GM12878 (cell line): ENCODE data around the gene ZKSCAN8. TPM values are rescaled to one million over a fixed set of nuclear protein-coding genes. Genes with fewer than 3 reads are reported as not detected.
A peak's percentile ranks its signal among the peaks of the same experiment; 100 is the strongest.

ENCODE experiments used
- BCL11A ChIP-seq: IDR thresholded peaks from 2 replicates; pipeline ENCODE4 v1.6.1; 2011; ENCODE audit warnings: low read depth, low read length
- CEBPZ ChIP-seq: fragments of 150-350 bp; IDR thresholded peaks from 2 replicates; pipeline ENCODE4 v1.6.1; 2016; ENCODE audit warnings: low read depth, low read length
- ELK1 ChIP-seq: IDR thresholded peaks from 2 replicates; pipeline ENCODE4 v1.6.1; 2012; ENCODE audit warnings: low read depth, low read length, improper control_type of control experiment
- IKZF2 ChIP-seq, 2 experiments: fragments of 450-650 bp; IDR thresholded peaks; 2 replicates each; pipeline ENCODE4 v1.6.1; 2017; ENCODE audit warnings: mild to moderate bottlenecking in 2 of 2, moderate library complexity in 2 of 2
- JUNB ChIP-seq: IDR thresholded peaks from 2 replicates; pipeline ENCODE4 v1.6.1; 2016; ENCODE audit warnings: antibody characterized with exemption, mild to moderate bottlenecking
- MXI1 ChIP-seq: fragments of 150-350 bp; IDR thresholded peaks from 2 replicates; pipeline ENCODE4 v1.6.1; 2011; ENCODE audit warnings: low read depth, mild to moderate bottlenecking, inconsistent platforms, low read length, improper control_type of control experiment
- NFYA ChIP-seq: IDR thresholded peaks from 2 replicates; pipeline ENCODE4 v1.6.1; 2011; ENCODE audit warnings: low read depth, mild to moderate bottlenecking, low read length, improper control_type of control experiment, borderline replicate concordance
- NRF1 ChIP-seq: conservative IDR thresholded peaks from 2 replicates; pipeline ENCODE4 v1.6.1; 2011; ENCODE audit warnings: mild to moderate bottlenecking, low read depth, low read length, improper control_type of control experiment
- PAX8 ChIP-seq: fragments of 450-650 bp; IDR thresholded peaks from 2 replicates; pipeline ENCODE4 v1.6.1; 2017; ENCODE audit warnings: mild to moderate bottlenecking, moderate library complexity
- POLR2A ChIP-seq: IDR thresholded peaks from 2 replicates; pipeline ENCODE4 v1.6.1; 2011; ENCODE audit warnings: low read depth, mild to moderate bottlenecking, low read length
- SUPT20H ChIP-seq: IDR thresholded peaks from 2 replicates; pipeline ENCODE4 v1.6.1; 2011; ENCODE audit warnings: low read depth, mild to moderate bottlenecking, low read length, moderate library complexity, borderline replicate concordance; ENCODE audit not compliant: control insufficient read depth
- SUZ12 ChIP-seq: fragments of 200-600 bp; sonication (generic); IDR thresholded peaks from one replicate; pipeline ENCODE4 v1.6.1; 2018; ENCODE audit warnings: antibody characterized with exemption, mild to moderate bottlenecking; ENCODE audit not compliant: unreplicated experiment
- TCF3 ChIP-seq: IDR thresholded peaks from 2 replicates; pipeline ENCODE4 v1.6.1; 2012; ENCODE audit warnings: low read depth, mild to moderate bottlenecking, low read length, borderline replicate concordance; ENCODE audit not compliant: insufficient read depth
- ZNF622 ChIP-seq: fragments of 450-650 bp; IDR thresholded peaks from 2 replicates; pipeline ENCODE4 v1.6.1; 2017; ENCODE audit warnings: mild to moderate bottlenecking, inconsistent platforms
- polyA plus RNA-seq, 11 experiments: library from polyadenylated mRNA; depleted of rRNA in 4 of 11; unstranded in 6 of 11; stranded (reverse) in 5 of 11; fragments of >200 nt; fragmentation: Nextera tagmentation in 4 of 11; fragmentation: Illumina TruSeq in 1 of 11; extraction: Ambion mirVana in 4 of 11; extraction: Trizol in 1 of 11; gene quantifications; 1 replicate in 1 of 11; 2 replicates in 10 of 11; pipeline versions ENCODE4 v1.2.1 to v1.2.3, GENCODE V29; 2011 to 2016; ENCODE audit warnings: inconsistent platforms in 2 of 11, missing spikeins in 2 of 11, low read depth in 1 of 11
- total RNA-seq, 4 experiments: library from RNA; depleted of rRNA in 3 of 4; stranded (reverse); fragments of >200 nt in 3 of 4; fragmentation: Illumina TruSeq in 1 of 4; extraction: Trizol in 1 of 4; gene quantifications; 2 replicates each; pipeline versions ENCODE4 v1.2.1 to v1.2.3, GENCODE V29; 2013 to 2021
- TF ChIP-seq, protein P1 (sequence below): IDR thresholded peaks from 2 replicates; pipeline ENCODE4 v1.6.1; 2011; ENCODE audit warnings: mild to moderate bottlenecking, low read depth, low read length, moderate library complexity; ENCODE audit not compliant: insufficient replicate concordance
- TF ChIP-seq, protein P2 (sequence below): IDR thresholded peaks from 2 replicates; pipeline ENCODE4 v1.6.1; 2011; ENCODE audit warnings: borderline replicate concordance, low read depth, mild to moderate bottlenecking, moderate library complexity, mixed read lengths, low read length; ENCODE audit not compliant: insufficient read depth; ENCODE audit errors: extremely low read length
- TF ChIP-seq, protein P3 (sequence below): fragments of 450-650 bp; IDR thresholded peaks from 2 replicates; pipeline ENCODE4 v1.6.1; 2016; ENCODE audit warnings: mild to moderate bottlenecking
- TF ChIP-seq, protein P4 (sequence below): fragments of 450-650 bp; IDR thresholded peaks from 2 replicates; pipeline ENCODE4 v1.6.1; 2017; ENCODE audit warnings: mild to moderate bottlenecking, moderate library complexity

The ZKSCAN8 gene
- total and polyA plus RNA-seq, 10 of the 15 experiments (the other 5 are each of a cell fraction or from before 2014, with no cell fraction given), result 1.0 to 17.9 (median 8.7) TPM

DNA sequence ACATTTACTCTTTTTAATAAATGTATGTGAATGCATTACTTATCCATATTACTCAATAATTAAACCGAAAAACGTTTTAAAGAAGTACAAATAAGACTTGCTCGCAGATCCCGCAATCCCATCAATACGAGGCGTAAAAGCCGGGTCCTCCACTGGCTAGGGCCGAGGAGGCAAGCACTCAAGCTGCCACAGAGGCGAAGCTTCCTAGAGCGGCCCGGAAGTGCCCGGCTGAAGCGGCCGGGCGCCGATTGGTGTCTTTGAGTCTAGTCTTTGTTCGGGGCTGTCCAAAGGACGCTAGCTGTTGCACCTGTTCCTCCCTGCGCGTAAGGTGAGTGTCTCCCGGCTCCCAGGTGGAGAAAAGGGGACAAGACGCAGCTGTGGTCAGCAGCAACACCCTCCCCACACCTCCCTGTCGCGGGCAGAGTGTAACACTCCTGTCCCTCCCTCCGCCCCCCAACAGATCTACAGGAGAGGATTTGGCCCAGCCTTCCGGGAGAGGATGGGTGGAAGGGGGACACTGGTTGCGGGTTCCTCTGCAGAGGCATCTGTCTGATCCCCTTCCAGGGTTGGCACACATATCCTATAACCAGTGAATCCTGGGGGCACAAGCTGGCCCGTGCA is 17.2 kb upstream of the ZKSCAN8 start, which contains the start of gene ZSCAN16 (continued):
- peak; percentile 74; the same call in 1 of the 2 replicates for TF ChIP-seq TCF3
- TF ChIP-seq CEBPZ, result no peak
- peak; percentile 90 for TF ChIP-seq ELK1
- TF ChIP-seq, protein P1, sequence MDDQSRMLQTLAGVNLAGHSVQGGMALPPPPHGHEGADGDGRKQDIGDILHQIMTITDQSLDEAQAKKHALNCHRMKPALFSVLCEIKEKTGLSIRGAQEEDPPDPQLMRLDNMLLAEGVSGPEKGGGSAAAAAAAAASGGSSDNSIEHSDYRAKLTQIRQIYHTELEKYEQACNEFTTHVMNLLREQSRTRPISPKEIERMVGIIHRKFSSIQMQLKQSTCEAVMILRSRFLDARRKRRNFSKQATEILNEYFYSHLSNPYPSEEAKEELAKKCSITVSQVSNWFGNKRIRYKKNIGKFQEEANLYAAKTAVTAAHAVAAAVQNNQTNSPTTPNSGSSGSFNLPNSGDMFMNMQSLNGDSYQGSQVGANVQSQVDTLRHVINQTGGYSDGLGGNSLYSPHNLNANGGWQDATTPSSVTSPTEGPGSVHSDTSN, result no peak
- no peak for TF ChIP-seq NFYA
- TF ChIP-seq, protein P2, sequence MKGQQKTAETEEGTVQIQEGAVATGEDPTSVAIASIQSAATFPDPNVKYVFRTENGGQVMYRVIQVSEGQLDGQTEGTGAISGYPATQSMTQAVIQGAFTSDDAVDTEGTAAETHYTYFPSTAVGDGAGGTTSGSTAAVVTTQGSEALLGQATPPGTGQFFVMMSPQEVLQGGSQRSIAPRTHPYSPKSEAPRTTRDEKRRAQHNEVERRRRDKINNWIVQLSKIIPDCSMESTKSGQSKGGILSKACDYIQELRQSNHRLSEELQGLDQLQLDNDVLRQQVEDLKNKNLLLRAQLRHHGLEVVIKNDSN, result no peak
- no peak; a peak in 1 of 4 replicates for TF ChIP-seq IKZF2 (IDR thresholded peaks at IDR 0.05)
- peak; percentile 68 for TF ChIP-seq MXI1
- no peak for TF ChIP-seq ZNF622
- TF ChIP-seq NRF1, result no peak
- TF ChIP-seq, protein P3, sequence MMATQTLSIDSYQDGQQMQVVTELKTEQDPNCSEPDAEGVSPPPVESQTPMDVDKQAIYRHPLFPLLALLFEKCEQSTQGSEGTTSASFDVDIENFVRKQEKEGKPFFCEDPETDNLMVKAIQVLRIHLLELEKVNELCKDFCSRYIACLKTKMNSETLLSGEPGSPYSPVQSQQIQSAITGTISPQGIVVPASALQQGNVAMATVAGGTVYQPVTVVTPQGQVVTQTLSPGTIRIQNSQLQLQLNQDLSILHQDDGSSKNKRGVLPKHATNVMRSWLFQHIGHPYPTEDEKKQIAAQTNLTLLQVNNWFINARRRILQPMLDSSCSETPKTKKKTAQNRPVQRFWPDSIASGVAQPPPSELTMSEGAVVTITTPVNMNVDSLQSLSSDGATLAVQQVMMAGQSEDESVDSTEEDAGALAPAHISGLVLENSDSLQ, result no peak
- no peak for TF ChIP-seq SUPT20H
- TF ChIP-seq POLR2A, result peak; percentile 87
- no peak for TF ChIP-seq JUNB
- TF ChIP-seq SUZ12, result no peak
- TF ChIP-seq PAX8, result no peak
- TF ChIP-seq BCL11A, result no peak
- TF ChIP-seq, protein P4, sequence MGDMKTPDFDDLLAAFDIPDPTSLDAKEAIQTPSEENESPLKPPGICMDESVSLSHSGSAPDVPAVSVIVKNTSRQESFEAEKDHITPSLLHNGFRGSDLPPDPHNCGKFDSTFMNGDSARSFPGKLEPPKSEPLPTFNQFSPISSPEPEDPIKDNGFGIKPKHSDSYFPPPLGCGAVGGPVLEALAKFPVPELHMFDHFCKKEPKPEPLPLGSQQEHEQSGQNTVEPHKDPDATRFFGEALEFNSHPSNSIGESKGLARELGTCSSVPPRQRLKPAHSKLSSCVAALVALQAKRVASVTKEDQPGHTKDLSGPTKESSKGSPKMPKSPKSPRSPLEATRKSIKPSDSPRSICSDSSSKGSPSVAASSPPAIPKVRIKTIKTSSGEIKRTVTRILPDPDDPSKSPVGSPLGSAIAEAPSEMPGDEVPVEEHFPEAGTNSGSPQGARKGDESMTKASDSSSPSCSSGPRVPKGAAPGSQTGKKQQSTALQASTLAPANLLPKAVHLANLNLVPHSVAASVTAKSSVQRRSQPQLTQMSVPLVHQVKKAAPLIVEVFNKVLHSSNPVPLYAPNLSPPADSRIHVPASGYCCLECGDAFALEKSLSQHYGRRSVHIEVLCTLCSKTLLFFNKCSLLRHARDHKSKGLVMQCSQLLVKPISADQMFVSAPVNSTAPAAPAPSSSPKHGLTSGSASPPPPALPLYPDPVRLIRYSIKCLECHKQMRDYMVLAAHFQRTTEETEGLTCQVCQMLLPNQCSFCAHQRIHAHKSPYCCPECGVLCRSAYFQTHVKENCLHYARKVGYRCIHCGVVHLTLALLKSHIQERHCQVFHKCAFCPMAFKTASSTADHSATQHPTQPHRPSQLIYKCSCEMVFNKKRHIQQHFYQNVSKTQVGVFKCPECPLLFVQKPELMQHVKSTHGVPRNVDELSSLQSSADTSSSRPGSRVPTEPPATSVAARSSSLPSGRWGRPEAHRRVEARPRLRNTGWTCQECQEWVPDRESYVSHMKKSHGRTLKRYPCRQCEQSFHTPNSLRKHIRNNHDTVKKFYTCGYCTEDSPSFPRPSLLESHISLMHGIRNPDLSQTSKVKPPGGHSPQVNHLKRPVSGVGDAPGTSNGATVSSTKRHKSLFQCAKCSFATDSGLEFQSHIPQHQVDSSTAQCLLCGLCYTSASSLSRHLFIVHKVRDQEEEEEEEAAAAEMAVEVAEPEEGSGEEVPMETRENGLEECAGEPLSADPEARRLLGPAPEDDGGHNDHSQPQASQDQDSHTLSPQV, result no peak
